Measurements from ENCODE around the gene GLI3.

GRCh38 chr7:42142089-42142488, 94.9 kb downstream of the GLI3 start:
- TF ChIP-seq CTCF (IDR thresholded peaks at IDR 0.05) (no peak), POLR2A (IDR thresholded peaks at IDR 0.05) (no peak)
